GM12891 (cell line): ENCODE data around the gene TSPAN15.
"Not testable (repeated sequence)": the region's sequence is repeated elsewhere in the genome, so short reads cannot be mapped to it uniquely, and the experiment has no call there.

Experiments used
- PAX5 ChIP-seq: IDR thresholded peaks from 2 replicates; pipeline ENCODE4 v1.6.1; 2011; ENCODE audit warnings: low read length, moderate library complexity, mild to moderate bottlenecking; ENCODE audit not compliant: insufficient read depth, severe bottlenecking
- POLR2A ChIP-seq: IDR thresholded peaks from 2 replicates; pipeline ENCODE4 v1.6.1; 2011; ENCODE audit warnings: low read depth, low read length, control low read depth
- POLR2AphosphoS5 ChIP-seq: IDR thresholded peaks from 2 replicates; pipeline ENCODE4 v1.6.1; 2011; ENCODE audit warnings: low read depth, low read length, control low read depth
- POU2F2 ChIP-seq: IDR thresholded peaks from 2 replicates; pipeline ENCODE4 v1.6.1; 2011; ENCODE audit warnings: low read depth, mild to moderate bottlenecking, control low read depth, low read length, moderate library complexity
- SPI1 ChIP-seq: IDR thresholded peaks from 2 replicates; pipeline ENCODE4 v1.6.1; 2011; ENCODE audit warnings: low read depth, low read length, control low read depth
- TAF1 ChIP-seq: IDR thresholded peaks from 2 replicates; pipeline ENCODE4 v1.6.1; 2011; ENCODE audit warnings: low read depth, low read length, control low read depth

GRCh38 chr10:69450395-69450794 lies 870 bp upstream of the TSPAN15 start:
- TF ChIP-seq TAF1, POLR2A, PAX5, POLR2AphosphoS5, SPI1, POU2F2: not testable (repeated sequence)
